Kidney (tissue), 14 donors: ENCODE measurements around the gene GNAI3. TPM values are rescaled to one million over a fixed set of nuclear protein-coding genes. Genes with fewer than 3 reads are reported as not detected.

ENCODE experiments used
- DNase-seq, 5 donors: peaks; one replicate each; pipeline ENCODE4 v3.0.0-alpha.2; 2013 to 2020
- FAIRE-seq: peaks from 2 replicates; lab custom pipeline; 2012; peaks lifted over from hg19 to GRCh38; lab: Jason Lieb, UNC
- H3K27ac ChIP-seq, 2 donors: one replicate each; pipeline ENCODE4 v1.7.0; 2013; ENCODE audit warnings: low read depth in 2 of 2, low read length in 2 of 2, inconsistent platforms in 1 of 2
- H3K27me3 ChIP-seq: one replicate; pipeline ENCODE4 v1.7.1; 2013; ENCODE audit warnings: low read length, inconsistent platforms; ENCODE audit not compliant: control insufficient read depth, insufficient read depth
- H3K36me3 ChIP-seq, 3 donors: one replicate each; pipeline versions ENCODE4 v1.7.0 to v1.7.1; 2013; ENCODE audit warnings: low read length in 3 of 3, control low read depth in 1 of 3, inconsistent platforms in 1 of 3; ENCODE audit not compliant: insufficient read depth in 3 of 3, control insufficient read depth in 2 of 3
- H3K4me1 ChIP-seq, 3 donors: one replicate each; pipeline versions ENCODE4 v1.7.0 to v1.7.1; 2013; ENCODE audit warnings: low read length in 3 of 3, inconsistent platforms in 1 of 3, low read depth in 1 of 3; ENCODE audit not compliant: control insufficient read depth in 2 of 3, insufficient read depth in 2 of 3
- H3K4me3 ChIP-seq, 3 donors: one replicate each; pipeline versions ENCODE4 v1.7.0 to v1.8.1; 2013; ENCODE audit warnings: low read length in 3 of 3, control low read depth in 1 of 3, inconsistent platforms in 1 of 3
- H3K9ac ChIP-seq, 3 donors: one replicate each; pipeline versions ENCODE4 v1.7.0 to v1.7.1; 2013; ENCODE audit warnings: low read length in 3 of 3, control low read depth in 1 of 3, inconsistent platforms in 1 of 3
- H3K9me3 ChIP-seq, 3 donors: one replicate each; pipeline versions ENCODE4 v1.7.0 to v1.7.1; 2013; ENCODE audit warnings: low read length in 3 of 3, control low read depth in 1 of 3, inconsistent platforms in 1 of 3; ENCODE audit not compliant: control insufficient read depth in 2 of 3, insufficient read depth in 1 of 3
- intact Hi-C: fragments of 100-400 bp; cut with DNase I; formaldehyde crosslinking; loops from one replicate; pipeline ENCODE4 v1.11.1; 2022
- polyA plus RNA-seq: library from polyadenylated mRNA; stranded (reverse); fragments of 350-450 nt; fragmentation: Illumina TruSeq; extraction: RNeasy Lipid Tissue Mini Kit (QIAGEN cat#74804); gene quantifications from one replicate; pipeline ENCODE4 v1.2.3, GENCODE V29; 2014; ENCODE audit warnings: low read depth, low replicate concordance; ENCODE audit not compliant: insufficient read depth
- total RNA-seq: library from RNA; stranded (reverse); fragmentation: NEBNext Ultra II Directional; extraction: Animal tissue kit (Norgen Biotek cat#: 25700); gene quantifications from one replicate; pipeline ENCODE4 v1.2.1, GENCODE V29; 2021
- TF ChIP-seq, protein P1 (sequence below): IDR thresholded peaks from 3 replicates; pipeline ENCODE4 v1.5.1; 2012; ENCODE audit warnings: mild to moderate bottlenecking, moderate library complexity, borderline replicate concordance; ENCODE audit not compliant: insufficient read depth; ENCODE audit errors: extremely low read depth
- donor health status: control.
- donor health status: control.
- donor health status: control.
- donor health status: control.
- donor health status: control.
- donor health status: DM: yes; HTN: yes; CAD: no.
- donor health status: Normal renal cell carcinoma (clear cell type).

The GNAI3 gene
- total and polyA plus RNA-seq, 2 donors from 2014 or later = 4.2 to 8.0 TPM

DNA sequence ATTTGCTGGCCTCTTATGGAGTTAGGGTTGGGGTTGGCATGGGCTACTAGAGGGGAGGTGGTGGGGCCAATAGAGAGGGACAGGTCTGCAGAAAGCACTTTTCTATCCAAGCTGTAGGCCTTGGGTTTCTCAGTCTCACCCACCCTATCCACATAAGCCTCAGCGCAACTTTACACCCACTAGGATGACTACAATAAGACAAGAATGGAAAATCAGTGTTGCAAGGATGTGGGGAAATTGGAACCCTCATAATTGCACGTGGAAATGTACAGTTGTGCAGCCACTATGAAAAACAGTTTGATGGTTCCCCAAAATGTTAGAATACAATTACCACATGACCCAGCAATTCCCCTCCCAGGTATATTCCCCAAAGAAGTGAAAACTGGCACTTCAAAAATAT is 93.4 kb downstream of the GNAI3 start:
- Histone ChIP-seq H3K27me3 (no peaks in the 10 kb centered on the region), H3K4me3 (no peak overlapping the region), H3K4me1 (peaks cover 0 to 5% (median 4%) of the 10 kb centered on the region in 3 donors), H3K9me3 (no peaks in the 10 kb centered on the region), H3K36me3 (no peaks in the 10 kb centered on the region), H3K27ac (no peak overlapping the region), H3K9ac (no peak overlapping the region)
- no peak for DNase-seq
- no peak for FAIRE-seq
- TF ChIP-seq, protein P1, sequence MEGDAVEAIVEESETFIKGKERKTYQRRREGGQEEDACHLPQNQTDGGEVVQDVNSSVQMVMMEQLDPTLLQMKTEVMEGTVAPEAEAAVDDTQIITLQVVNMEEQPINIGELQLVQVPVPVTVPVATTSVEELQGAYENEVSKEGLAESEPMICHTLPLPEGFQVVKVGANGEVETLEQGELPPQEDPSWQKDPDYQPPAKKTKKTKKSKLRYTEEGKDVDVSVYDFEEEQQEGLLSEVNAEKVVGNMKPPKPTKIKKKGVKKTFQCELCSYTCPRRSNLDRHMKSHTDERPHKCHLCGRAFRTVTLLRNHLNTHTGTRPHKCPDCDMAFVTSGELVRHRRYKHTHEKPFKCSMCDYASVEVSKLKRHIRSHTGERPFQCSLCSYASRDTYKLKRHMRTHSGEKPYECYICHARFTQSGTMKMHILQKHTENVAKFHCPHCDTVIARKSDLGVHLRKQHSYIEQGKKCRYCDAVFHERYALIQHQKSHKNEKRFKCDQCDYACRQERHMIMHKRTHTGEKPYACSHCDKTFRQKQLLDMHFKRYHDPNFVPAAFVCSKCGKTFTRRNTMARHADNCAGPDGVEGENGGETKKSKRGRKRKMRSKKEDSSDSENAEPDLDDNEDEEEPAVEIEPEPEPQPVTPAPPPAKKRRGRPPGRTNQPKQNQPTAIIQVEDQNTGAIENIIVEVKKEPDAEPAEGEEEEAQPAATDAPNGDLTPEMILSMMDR = no peak
- intact Hi-C loops = loop anchor here (5.0 kb wide), 1 partner anchor 130 kb away; no protein-coding TSS in a partner anchor

DNA sequence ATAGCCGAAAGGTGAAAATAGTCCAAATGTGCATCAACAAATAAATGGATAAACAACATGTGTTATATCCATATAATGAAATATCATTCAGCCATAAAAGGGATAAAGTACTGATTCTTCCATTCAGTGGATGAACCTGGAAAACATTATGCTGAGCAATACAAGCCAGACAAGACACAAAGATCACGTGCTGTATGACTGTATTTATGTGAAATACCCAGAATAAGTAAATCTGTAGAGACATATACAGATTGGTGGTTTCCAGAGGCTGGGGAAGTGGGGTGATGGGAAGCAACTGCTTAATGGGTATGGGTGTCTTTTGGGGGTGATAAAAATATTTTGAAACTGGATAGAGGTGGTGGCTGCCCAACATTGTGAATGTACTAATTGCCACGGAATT is 94.2 kb downstream of the GNAI3 start:
- FAIRE-seq (no peak), DNase-seq (no peak)
- Histone ChIP-seq H3K9me3 (no peaks in the 10 kb centered on the region), H3K4me1 (peaks cover 0 to 5% (median 4%) of the 10 kb centered on the region in 3 donors), H3K27me3 (no peaks in the 10 kb centered on the region), H3K4me3 (no peak overlapping the region), H3K36me3 (no peaks in the 10 kb centered on the region), H3K27ac (no peak overlapping the region), H3K9ac (no peak overlapping the region)
- TF ChIP-seq, protein P1 = no peak
- intact Hi-C loops = loop anchor here (5.0 kb wide), 1 partner anchor 130 kb away; no protein-coding TSS in a partner anchor

DNA sequence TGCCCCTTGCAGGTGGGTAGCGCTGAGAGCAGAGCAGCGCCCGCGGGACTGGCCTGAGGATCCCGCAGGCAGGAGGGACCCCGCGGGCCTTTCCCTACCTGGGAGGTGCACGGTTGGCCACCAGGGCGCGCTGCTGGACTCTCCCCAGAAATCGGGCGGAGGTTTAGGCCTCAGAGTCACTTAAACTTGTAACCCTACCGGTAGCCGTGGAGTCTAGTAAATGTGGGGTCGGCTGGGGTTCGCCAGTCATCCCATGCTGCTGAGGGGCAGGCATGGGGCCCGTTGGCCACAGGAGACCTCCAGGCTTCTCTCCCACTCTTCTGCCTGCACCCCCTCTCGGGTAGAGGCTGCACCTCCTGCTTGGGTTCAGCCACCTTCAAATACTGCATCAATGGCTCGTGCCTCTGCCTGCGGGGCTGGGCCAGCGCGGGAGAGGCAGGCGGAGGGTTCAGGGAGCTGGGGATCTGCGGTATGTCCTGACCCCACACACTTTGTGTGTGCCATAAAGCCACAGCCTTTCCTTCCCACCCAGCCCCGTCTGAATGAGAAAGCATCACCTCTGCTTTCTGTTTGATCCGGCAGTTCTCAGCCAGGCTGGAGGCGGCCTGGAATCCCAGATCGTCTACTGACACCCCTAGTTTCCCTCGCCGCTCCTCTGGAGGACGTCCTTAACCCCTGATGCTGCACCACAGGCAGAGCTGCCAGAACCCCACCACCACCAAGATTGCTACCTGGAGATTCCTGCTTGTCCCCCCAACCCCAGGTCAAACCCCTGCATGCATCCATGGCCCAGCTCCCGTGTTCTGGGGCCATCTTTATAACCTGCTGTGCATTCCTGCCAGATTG is 95.2 kb downstream of the GNAI3 start:
- TF ChIP-seq, protein P1 = peak; percentile 90
- DNase-seq (peak; percentile 84 to 91 (median 91)), FAIRE-seq (no peak)
- no peaks in the 10 kb centered on the region for H3K27me3 ChIP-seq
- H3K9me3 ChIP-seq = no peaks in the 10 kb centered on the region
- H3K27ac ChIP-seq = no peak overlapping the region
- H3K36me3 ChIP-seq = no peaks in the 10 kb centered on the region
- H3K4me1 ChIP-seq = peaks cover 0 to 5% (median 4%) of the 10 kb centered on the region in 3 donors
- peak overlapping the region in 1 of 3 donors; percentile 32 for H3K9ac ChIP-seq
- H3K4me3 ChIP-seq = peak overlapping the region in 1 of 3 donors; percentile 17
- intact Hi-C loops = loop anchor here (5.0 kb wide), 1 partner anchor 129 kb away; no protein-coding TSS in a partner anchor
